DND-41 (cell line): ENCODE results near the gene CDYL2.

Source experiments
- CTCF ChIP-seq: IDR thresholded peaks from 2 replicates; pipeline ENCODE4 v1.5.1; 2012; ENCODE audit warnings: borderline replicate concordance, low read length, moderate library complexity, mild to moderate bottlenecking; ENCODE audit not compliant: poor library complexity, severe bottlenecking; ENCODE audit errors: extremely low read depth
- EZH2 ChIP-seq: IDR thresholded peaks from 3 replicates; pipeline ENCODE4 v1.6.1; 2012; ENCODE audit warnings: borderline replicate concordance, low read depth, mild to moderate bottlenecking, moderate library complexity, low read length, inconsistent platforms; ENCODE audit not compliant: severe bottlenecking

- no peak for TF ChIP-seq CTCF
- TF ChIP-seq EZH2: no peak
Measured at GRCh38 chr16:80836846-80837245, 32.4 kb upstream of the CDYL2 start.
